GM19043 (cell line): ENCODE measurements around the gene NBEAL2.

Source experiments
- ATAC-seq: cut with Tn5 transposase; IDR thresholded peaks from one replicate; pipeline ENCODE4 v1.9.1; 2021; ENCODE audit warnings: low read depth; ENCODE audit not compliant: unreplicated experiment

The NBEAL2 gene

GRCh38 chr3:46978985-46979944, at the start of gene NBEAL2:
TSS of gene NBEAL2 (plus strand) at chr3:46979666. CDS start at chr3:46979862, 196 bp downstream.
- peak; percentile 80 for ATAC-seq

GRCh38 chr3:46930166-46930944, 49.1 kb upstream of the NBEAL2 start:
- no peak for ATAC-seq

GRCh38 chr3:46930945-46931403, 48.5 kb upstream of the NBEAL2 start:
- ATAC-seq = no peak

GRCh38 chr3:46931631-46932331, 47.7 kb upstream of the NBEAL2 start:
- no peak for ATAC-seq

GRCh38 chr3:46932455-46933225, 46.8 kb upstream of the NBEAL2 start:
- ATAC-seq = no peak

- no peak for ATAC-seq
Observed at GRCh38 chr3:46933261-46933660, 46.2 kb upstream of the NBEAL2 start.

- no peak for ATAC-seq
Observed at GRCh38 chr3:46934072-46934471, 45.4 kb upstream of the NBEAL2 start.

- no peak for ATAC-seq
Observed at GRCh38 chr3:46934498-46935167, 44.8 kb upstream of the NBEAL2 start.

GRCh38 chr3:46935168-46935858, 44.2 kb upstream of the NBEAL2 start:
- ATAC-seq = no peak

GRCh38 chr3:46935989-46936558, 43.4 kb upstream of the NBEAL2 start:
- no peak for ATAC-seq

- ATAC-seq = no peak
Observed at GRCh38 chr3:46936733-46937250, 42.7 kb upstream of the NBEAL2 start.

GRCh38 chr3:46938118-46938517, 41.3 kb upstream of the NBEAL2 start:
- ATAC-seq = no peak

- ATAC-seq = no peak
Observed at GRCh38 chr3:46939578-46940445, 39.7 kb upstream of the NBEAL2 start.

- ATAC-seq = no peak
Observed at GRCh38 chr3:46942076-46942475, 37.4 kb upstream of the NBEAL2 start.

- ATAC-seq = no peak
Observed at GRCh38 chr3:46942481-46943236, 36.8 kb upstream of the NBEAL2 start.
